Erythroblast (primary cell): ENCODE data around the gene IFNL3.

ENCODE experiments used
- DNase-seq, 2 experiments: peaks; one replicate each; lab custom pipeline; 2025; lab: John Stamatoyannopoulos, UW
- GATA1 ChIP-seq: IDR thresholded peaks from 2 replicates; pipeline ENCODE4 v1.6.1; 2011; ENCODE audit warnings: low read depth, mild to moderate bottlenecking, control low read depth, low read length, moderate library complexity
- POLR2A ChIP-seq: IDR thresholded peaks from 2 replicates; pipeline ENCODE4 v1.6.1; 2011; ENCODE audit warnings: mild to moderate bottlenecking, low read length

The IFNL3 gene

DNA sequence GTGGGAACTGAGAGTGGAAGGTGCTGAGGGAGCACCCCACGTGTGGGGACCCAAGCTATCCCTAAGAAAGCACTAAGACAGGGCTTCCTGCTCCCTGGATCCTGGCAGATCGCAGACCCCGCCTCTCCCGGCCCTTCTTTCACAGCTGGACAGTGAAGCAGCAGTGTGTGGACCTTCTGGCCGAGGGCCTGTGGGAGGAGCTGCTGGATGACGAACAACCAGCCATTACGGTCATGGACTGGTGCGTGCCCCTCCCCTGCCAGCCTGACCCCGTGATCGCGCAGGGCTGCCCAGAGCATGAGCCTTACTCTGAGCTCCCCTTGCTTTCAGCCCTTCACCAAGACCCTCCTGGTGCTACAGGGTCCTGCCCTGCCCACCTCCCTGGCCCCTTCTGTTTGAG, 45.8 kb downstream of the IFNL3 start:
- no peak for DNase-seq
- no peak for TF ChIP-seq POLR2A
- TF ChIP-seq GATA1, result no peak

DNA sequence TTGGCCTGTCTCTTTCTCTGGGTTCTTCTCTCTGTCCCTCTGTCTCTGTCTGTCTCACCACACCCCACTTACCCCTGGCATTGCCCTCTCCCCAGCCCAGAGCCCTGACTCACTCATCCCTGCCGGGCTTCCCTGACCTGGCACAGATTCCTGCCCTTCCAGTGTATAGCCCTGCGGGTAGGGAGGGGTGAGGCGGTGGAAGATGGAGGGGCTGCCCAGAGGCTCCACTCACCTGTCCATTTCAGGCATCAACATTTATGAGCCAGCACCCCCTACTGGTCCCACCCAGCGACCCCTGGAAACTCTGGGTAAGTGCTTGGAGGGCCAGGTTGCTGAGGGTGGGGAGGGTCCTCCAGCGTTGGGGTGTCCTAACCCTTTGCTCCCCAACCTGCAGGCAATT, 47.0 kb downstream of the IFNL3 start:
- DNase-seq, result no peak
- TF ChIP-seq POLR2A, result no peak
- TF ChIP-seq GATA1, result no peak

DNA sequence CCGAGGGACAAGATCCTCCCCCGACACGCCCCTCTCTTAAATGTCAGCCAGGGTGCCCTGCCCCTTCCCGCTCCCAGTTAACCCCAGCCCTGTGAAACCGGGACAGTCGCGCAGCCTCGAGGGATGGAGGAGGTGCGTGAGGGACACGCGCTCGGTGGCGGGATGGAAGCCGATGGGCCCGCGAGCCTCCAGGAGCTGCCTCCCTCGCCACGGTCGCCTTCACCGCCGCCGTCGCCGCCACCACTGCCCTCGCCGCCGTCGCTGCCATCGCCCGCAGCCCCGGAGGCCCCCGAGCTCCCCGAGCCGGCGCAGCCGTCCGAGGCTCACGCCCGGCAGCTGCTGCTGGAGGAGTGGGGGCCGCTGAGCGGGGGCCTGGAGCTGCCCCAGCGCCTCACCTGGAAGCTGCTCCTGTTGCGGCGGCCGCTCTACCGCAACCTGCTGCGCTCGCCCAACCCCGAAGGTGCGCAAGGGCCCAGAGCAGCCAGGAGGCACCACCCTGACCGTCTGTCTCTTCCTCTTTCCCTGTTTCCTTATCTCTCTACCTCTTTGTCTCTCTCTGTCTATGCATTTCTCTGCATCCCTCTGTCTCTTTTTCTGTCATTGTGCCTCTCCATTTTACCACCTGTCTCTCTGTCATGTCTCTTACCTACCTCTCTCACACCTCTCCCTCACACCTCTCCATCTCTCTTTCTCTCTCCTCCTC, 47.8 kb downstream of the IFNL3 start, which contains the start of gene NCCRP1:
Gene NCCRP1 (plus strand): TSS at position 105 of the 703 bp plus-strand sequence. CDS start 19 bp downstream, at position 124.
- TF ChIP-seq POLR2A (no peak), GATA1 (no peak)
- DNase-seq, result no peak

DNA sequence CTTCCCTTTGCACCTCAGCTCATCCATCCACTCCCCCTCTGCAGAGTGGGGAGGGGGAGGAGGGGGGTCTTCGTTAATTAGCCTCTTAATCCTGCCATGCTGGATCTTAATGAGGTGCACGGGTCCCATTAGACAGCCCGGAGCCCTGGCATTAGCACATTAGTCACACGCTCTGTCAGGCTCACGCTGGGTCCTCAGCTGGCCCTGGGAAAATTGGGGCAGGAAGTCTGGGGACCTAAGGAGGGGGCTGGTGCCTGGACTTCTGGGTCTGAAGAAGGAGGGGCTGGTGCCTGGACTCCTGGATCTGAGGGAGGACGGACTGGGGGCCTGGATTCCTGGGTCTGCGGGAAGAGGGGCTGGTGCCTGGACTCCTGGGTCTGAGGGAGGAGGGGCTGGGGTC, 48.5 kb downstream of the IFNL3 start:
- DNase-seq, result no peak
- TF ChIP-seq GATA1 (no peak), POLR2A (no peak)

DNA sequence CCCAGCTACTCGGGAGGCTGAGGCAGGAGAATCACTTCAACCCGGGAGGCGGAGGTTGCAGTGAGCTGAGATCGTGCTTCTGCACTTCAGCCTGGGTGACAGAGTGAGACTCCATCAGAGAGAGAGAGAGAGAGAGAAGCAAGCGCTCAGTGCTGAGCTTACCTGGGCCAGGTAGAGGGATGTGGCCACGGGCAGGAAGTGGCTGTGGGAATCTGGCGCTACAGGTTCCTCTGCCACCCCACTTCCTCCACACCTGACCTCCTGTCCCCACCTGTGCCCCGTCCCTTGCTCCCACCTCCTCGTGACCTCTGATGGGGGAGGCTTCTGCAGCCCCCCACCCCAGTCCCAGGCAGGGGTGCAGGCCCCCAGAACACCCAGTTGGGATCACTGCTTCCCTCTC, 49.1 kb downstream of the IFNL3 start:
- TF ChIP-seq POLR2A (no peak), GATA1 (no peak)
- no peak for DNase-seq

DNA sequence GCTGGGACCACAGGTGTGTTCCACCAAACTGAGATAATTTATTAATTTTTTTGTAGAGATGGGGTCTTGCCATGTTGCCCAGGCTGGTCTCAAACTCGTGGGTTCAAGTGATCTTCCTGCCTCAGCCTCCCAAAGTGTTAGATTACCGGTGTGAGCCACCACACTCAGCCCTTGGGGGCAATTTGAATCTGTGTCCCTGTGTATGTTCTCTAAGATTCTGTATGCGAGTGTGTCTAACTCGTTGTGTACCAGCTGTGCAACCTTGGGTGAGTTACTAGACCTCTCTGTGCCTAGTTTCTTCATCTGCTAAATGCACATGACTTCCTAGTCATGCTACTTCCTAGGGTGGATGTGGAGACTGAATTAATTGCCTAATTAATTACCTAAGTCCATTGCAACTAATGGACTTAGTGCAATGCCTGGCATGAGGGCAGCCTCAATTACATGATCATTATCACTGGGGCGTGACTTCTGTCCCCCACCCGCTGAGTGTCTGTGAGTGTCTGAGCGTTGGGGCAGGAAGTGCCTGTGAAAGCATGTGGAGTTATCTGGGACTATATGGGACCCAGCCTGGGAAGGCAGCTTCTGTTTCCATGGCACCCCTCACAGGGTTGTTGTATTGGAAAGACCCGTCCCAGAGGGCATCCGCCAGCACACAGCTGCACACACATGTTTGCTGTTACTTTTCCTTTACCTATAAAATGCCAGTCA, 49.8 kb downstream of the IFNL3 start:
- no peak for DNase-seq
- no peak for TF ChIP-seq GATA1
- no peak for TF ChIP-seq POLR2A

DNA sequence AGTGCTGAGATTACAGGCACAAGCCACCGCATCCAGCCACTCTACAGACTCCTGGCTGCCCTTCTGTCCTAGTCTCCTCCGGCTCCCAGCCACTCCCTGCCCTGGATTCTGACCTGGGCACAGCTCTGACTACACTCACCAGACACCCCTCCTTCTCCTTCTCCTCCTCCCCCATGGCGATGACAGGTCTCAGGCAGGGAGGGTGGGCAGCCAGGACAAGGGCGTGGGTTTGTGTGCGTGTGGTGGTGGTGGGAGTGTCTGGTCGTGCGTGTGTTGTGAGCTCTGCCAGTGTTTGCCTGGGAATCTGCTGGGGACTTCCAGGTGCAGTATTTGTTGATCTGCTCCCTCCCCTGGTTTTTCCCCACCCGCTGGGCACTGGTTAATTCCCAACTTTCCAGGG, 51.0 kb downstream of the IFNL3 start:
- TF ChIP-seq GATA1, result no peak
- TF ChIP-seq POLR2A, result no peak
- DNase-seq, result no peak
